ENCODE measurements around the gene KCNE5.
"Not testable (repeated sequence)": the region's sequence is repeated elsewhere in the genome, so short reads cannot be mapped to it uniquely, and the experiment has no call there.

The KCNE5 gene

GRCh38 chrX:109624641-109625616 is at the start of gene KCNE5:
TSS of gene KCNE5 (minus strand) at chrX:109625172. CDS start at chrX:109625020, 152 bp downstream.
- DNase-seq (ENCODE audit: low spot score): no peak

- DNase-seq (ENCODE audit: low spot score): no peak
Observed at GRCh38 chrX:109672239-109672638, 47.3 kb upstream of the KCNE5 start.

GRCh38 chrX:109671170-109671569 is 46.2 kb upstream of the KCNE5 start:
- DNase-seq (ENCODE audit: low spot score): not testable (repeated sequence)

- DNase-seq (ENCODE audit: low spot score): no peak
Observed at GRCh38 chrX:109667986-109668385, 43.0 kb upstream of the KCNE5 start.

GRCh38 chrX:109660435-109661143 is 35.6 kb upstream of the KCNE5 start:
- DNase-seq (ENCODE audit: low spot score): no peak

GRCh38 chrX:109658391-109658790 is 33.4 kb upstream of the KCNE5 start:
- DNase-seq (ENCODE audit: low spot score): no peak

- DNase-seq (ENCODE audit: low spot score): not testable (repeated sequence)
Observed at GRCh38 chrX:109657364-109657763, 32.4 kb upstream of the KCNE5 start.

- no peak for DNase-seq (ENCODE audit: low spot score)
Observed at GRCh38 chrX:109656774-109657173, 31.8 kb upstream of the KCNE5 start.

- DNase-seq (ENCODE audit: low spot score): no peak
Observed at GRCh38 chrX:109655502-109656201, 30.7 kb upstream of the KCNE5 start.

- DNase-seq (ENCODE audit: low spot score): no peak
Observed at GRCh38 chrX:109654516-109655109, 29.6 kb upstream of the KCNE5 start.

GRCh38 chrX:109644671-109645070 is 19.7 kb upstream of the KCNE5 start:
- not testable (repeated sequence) for DNase-seq (ENCODE audit: low spot score)

GRCh38 chrX:109643687-109644086 is 18.7 kb upstream of the KCNE5 start:
- no peak for DNase-seq (ENCODE audit: low spot score)

- no peak for DNase-seq (ENCODE audit: low spot score)
Observed at GRCh38 chrX:109638158-109638557, 13.2 kb upstream of the KCNE5 start.

- DNase-seq (ENCODE audit: low spot score): not testable (repeated sequence)
Observed at GRCh38 chrX:109637477-109637876, 12.5 kb upstream of the KCNE5 start.

- DNase-seq (ENCODE audit: low spot score): peak; percentile 27
Observed at GRCh38 chrX:109635146-109635545, 10.2 kb upstream of the KCNE5 start.

GRCh38 chrX:109632906-109633504 is 8.0 kb upstream of the KCNE5 start:
- peak; percentile 48 for DNase-seq (ENCODE audit: low spot score)

GRCh38 chrX:109629310-109629709 is 4.3 kb upstream of the KCNE5 start:
- DNase-seq (ENCODE audit: low spot score): no peak

GRCh38 chrX:109626637-109627036 is 1.7 kb upstream of the KCNE5 start:
- no peak for DNase-seq (ENCODE audit: low spot score)

- DNase-seq (ENCODE audit: low spot score): no peak
Observed at GRCh38 chrX:109623997-109624396, 975 bp downstream of the KCNE5 start.

- no peak for DNase-seq (ENCODE audit: low spot score)
Observed at GRCh38 chrX:109622270-109622669, 2.7 kb downstream of the KCNE5 start.

- no peak for DNase-seq (ENCODE audit: low spot score)
Observed at GRCh38 chrX:109619771-109620170, 5.2 kb downstream of the KCNE5 start.

GRCh38 chrX:109614951-109615350 is 10.0 kb downstream of the KCNE5 start:
- DNase-seq (ENCODE audit: low spot score): no peak

Measured in AG08395 (cell line).